Stimulated activated naive CD4-positive, alpha-beta T cell (primary cell): Measurements from ENCODE around the gene SP110.
"Not testable (repeated sequence)": the region's sequence is repeated elsewhere in the genome, so short reads cannot be mapped to it uniquely, and the experiment has no call there.

Source experiments
- DNase-seq, 6 experiments: peaks; one replicate each; lab custom pipeline; 2025; lab: John Stamatoyannopoulos, UW

Gene SP110

DNA sequence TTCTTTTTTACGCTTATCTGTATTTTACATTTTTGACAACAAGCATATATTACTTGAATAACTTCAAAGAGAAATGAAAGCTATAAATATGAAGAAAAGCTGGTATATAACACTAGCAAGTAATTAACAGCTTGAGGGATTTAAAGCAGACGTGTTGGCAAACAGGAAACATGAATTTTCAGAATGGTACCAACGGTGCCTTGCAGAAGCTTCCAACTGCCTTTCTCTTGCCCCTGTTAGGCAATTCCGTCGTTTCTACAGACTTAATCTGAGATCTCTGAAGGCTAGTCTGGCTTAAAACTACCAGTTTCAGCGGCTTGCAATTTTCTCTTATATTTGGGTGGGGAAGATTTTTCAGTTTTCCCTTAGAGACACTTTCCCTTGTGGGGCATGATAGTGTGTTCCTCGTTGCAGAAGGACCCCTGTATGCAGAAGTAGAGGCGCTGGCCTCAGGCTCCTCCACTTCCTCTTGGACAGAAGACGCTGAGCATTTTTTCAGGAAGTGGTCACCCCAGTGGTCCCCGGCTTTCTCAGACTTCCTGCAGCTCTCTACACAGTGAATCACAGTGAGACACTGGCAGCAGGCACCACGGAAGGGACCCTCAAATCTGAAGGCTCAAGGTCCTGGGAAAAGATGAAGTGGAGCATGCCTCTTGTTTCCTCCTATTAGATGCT is 94.9 kb downstream of the SP110 start:
- DNase-seq: no peak

DNA sequence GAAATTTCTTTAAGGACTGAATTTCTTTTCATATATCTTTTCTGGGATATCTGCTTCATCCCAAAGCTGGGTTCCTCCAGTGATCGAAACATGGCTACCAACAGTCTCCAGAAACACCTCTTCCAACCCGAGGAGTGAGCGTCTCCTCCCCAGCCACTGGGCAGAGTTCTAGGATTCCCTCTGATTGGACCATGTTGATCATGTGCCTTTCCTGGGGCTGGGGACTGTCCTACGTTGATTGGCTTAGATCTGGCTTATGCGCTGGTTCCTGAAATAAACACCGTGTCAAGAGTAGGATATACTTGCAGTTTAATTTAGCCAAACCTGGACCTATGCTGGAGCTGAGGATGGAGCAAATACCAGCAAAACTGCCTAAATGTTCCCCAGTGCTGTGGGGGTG is 95.5 kb downstream of the SP110 start:
- DNase-seq: no peak

DNA sequence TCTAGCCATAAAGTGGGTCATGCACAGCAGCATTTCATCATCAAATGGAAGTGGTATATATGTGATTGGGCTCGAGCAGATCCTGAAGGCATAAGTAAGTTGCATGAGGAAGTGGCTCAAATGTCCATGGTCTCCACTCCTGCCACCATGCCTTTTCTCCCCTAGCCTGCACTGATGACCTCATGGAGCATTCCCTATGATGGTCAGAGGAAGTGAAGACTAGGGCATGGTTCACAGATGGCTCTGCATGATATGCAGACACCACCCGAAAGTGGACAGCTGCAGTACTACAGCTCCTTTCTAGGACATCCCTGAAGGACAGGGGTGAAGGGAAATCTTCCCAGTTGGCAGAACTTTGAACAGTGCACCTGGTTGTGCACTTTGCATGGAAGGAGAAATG is 99.4 kb downstream of the SP110 start:
- DNase-seq: not testable (repeated sequence)

DNA sequence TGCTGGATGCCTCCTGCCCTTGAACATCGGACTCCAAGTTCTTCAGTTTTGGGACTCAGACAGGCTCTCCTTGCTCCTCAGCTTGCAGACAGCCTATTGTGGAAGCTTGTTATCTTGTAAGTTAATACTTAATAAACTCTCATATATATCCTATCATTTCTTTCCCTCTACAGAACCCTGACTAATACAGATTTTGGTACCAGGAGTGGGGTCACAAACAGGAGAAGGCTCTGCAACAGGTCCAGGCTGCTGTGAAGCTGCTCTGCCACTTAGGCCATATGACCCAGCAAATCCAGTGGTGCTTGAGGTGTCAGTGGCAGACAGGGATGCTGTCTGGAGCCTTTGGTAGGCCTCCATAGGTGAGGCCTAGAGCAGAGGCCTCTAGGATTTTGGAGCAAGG is 100.0 kb downstream of the SP110 start:
- DNase-seq: not testable (repeated sequence)
